Thyroid gland (tissue), 4 donors: ENCODE results near the gene C20orf144. TPM values are rescaled to one million over a fixed set of nuclear protein-coding genes. Genes with fewer than 3 reads are reported as not detected.

Source experiments
- DNase-seq, 2 donors: peaks; one replicate each; pipeline ENCODE4 v3.0.0-alpha.2; 2019
- H3K27ac ChIP-seq, 3 donors: fragments of 200-600 bp; sonication (generic); 1 replicate in 2 of 3; 2 replicates in 1 of 3; pipeline ENCODE4 v1.5.1; 2016 to 2019; ENCODE audit warnings: mild to moderate bottlenecking in 1 of 3, moderate library complexity in 1 of 3
- H3K27me3 ChIP-seq: fragments of 200-600 bp; sonication (generic); one replicate; pipeline ENCODE4 v1.5.1; 2019
- H3K36me3 ChIP-seq, 2 donors: fragments of 200-600 bp; sonication (generic); one replicate each; pipeline ENCODE4 v1.5.1; 2016 to 2019
- H3K4me1 ChIP-seq, 2 donors: fragments of 200-600 bp; sonication (generic); one replicate each; pipeline ENCODE4 v1.5.1; 2017 to 2019
- H3K4me3 ChIP-seq, 3 donors: fragments of 200-600 bp; sonication (generic); replicated peaks in 1 of 3; 1 replicate in 2 of 3; 2 replicates in 1 of 3; pipeline ENCODE4 v1.5.1; 2016; ENCODE audit warnings: mild to moderate bottlenecking in 1 of 3
- H3K9me3 ChIP-seq: fragments of 200-600 bp; sonication (generic); one replicate; pipeline ENCODE4 v1.5.1; 2017
- POLR2A ChIP-seq, 2 donors: fragments of 450-650 bp; IDR thresholded peaks; one replicate each; pipeline ENCODE4 v1.6.1; 2017; ENCODE audit warnings: antibody characterized with exemption in 2 of 2, mild to moderate bottlenecking in 2 of 2, moderate library complexity in 1 of 2
- WGBS, 2 donors: methylation state at CpG; one replicate each; pipeline ENCODE4 v1.1.5; 2017; 5-methylcytosine and 5-hydroxymethylcytosine counted together
- intact Hi-C: fragments of 100-400 bp; cut with DNase I; formaldehyde crosslinking; loops from one replicate; pipeline ENCODE4 v1.15.1; 2023
- total RNA-seq, 4 donors: library from RNA; depleted of rRNA; stranded (reverse); fragments of >200 nt; gene quantifications; one replicate each; pipeline ENCODE4 v1.2.3, GENCODE V29; 2016
- TF ChIP-seq, protein P1 (sequence below), 6 experiments: fragments of 200-600 bp in 3 of 6; fragments of 450-650 bp in 3 of 6; sonication (generic) in 3 of 6; IDR thresholded peaks; one replicate each; pipeline ENCODE4 v1.5.1; 2016 to 2019; ENCODE audit warnings: antibody characterized with exemption in 6 of 6, mild to moderate bottlenecking in 2 of 6, inconsistent platforms in 1 of 6, moderate library complexity in 1 of 6

C20orf144 gene
- total RNA-seq, 4 donors from 2014 or later: 0.13 TPM; not detected in 3

GRCh38 chr20:33649201-33649681, 12.9 kb upstream of the C20orf144 start:
- Histone ChIP-seq H3K36me3 (peaks cover 14% of the 10 kb centered on the region in 2 donors), H3K27me3 (no peaks in the 10 kb centered on the region), H3K4me1 (peaks cover 15 to 35% of the 10 kb centered on the region in 2 donors), H3K27ac (peak overlapping the region in 2 of 3 donors; percentile 5 to 59), H3K9me3 (no peaks in the 10 kb centered on the region), H3K4me3 (no peak overlapping the region)
- TF ChIP-seq POLR2A (IDR thresholded peaks at IDR 0.05): no peak
- TF ChIP-seq, protein P1, sequence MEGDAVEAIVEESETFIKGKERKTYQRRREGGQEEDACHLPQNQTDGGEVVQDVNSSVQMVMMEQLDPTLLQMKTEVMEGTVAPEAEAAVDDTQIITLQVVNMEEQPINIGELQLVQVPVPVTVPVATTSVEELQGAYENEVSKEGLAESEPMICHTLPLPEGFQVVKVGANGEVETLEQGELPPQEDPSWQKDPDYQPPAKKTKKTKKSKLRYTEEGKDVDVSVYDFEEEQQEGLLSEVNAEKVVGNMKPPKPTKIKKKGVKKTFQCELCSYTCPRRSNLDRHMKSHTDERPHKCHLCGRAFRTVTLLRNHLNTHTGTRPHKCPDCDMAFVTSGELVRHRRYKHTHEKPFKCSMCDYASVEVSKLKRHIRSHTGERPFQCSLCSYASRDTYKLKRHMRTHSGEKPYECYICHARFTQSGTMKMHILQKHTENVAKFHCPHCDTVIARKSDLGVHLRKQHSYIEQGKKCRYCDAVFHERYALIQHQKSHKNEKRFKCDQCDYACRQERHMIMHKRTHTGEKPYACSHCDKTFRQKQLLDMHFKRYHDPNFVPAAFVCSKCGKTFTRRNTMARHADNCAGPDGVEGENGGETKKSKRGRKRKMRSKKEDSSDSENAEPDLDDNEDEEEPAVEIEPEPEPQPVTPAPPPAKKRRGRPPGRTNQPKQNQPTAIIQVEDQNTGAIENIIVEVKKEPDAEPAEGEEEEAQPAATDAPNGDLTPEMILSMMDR (IDR thresholded peaks at IDR 0.05): no peak
- 37 to 53% methylated on average over 16 to 18 of the region's 19 CpGs for WGBS, 2 donors
- intact Hi-C loops: no loop called here
- DNase-seq: peak; percentile 91 to 92

GRCh38 chr20:33650111-33650752, 11.9 kb upstream of the C20orf144 start:
- Histone ChIP-seq H3K4me3 (no peak overlapping the region), H3K27me3 (no peaks in the 10 kb centered on the region), H3K27ac (no peak overlapping the region), H3K36me3 (peaks cover 4% of the 10 kb centered on the region in 2 donors), H3K9me3 (no peaks in the 10 kb centered on the region), H3K4me1 (peaks cover 15 to 35% of the 10 kb centered on the region in 2 donors)
- TF ChIP-seq, protein P1 (IDR thresholded peaks at IDR 0.05): no peak
- no peak for TF ChIP-seq POLR2A (IDR thresholded peaks at IDR 0.05)
- DNase-seq: no peak
- WGBS, 2 donors: 85% methylated on average over 11 of the region's 11 CpGs
- intact Hi-C loops: loop anchor here (5.0 kb wide), 1 partner anchor 198 kb away; no protein-coding TSS in a partner anchor

DNA sequence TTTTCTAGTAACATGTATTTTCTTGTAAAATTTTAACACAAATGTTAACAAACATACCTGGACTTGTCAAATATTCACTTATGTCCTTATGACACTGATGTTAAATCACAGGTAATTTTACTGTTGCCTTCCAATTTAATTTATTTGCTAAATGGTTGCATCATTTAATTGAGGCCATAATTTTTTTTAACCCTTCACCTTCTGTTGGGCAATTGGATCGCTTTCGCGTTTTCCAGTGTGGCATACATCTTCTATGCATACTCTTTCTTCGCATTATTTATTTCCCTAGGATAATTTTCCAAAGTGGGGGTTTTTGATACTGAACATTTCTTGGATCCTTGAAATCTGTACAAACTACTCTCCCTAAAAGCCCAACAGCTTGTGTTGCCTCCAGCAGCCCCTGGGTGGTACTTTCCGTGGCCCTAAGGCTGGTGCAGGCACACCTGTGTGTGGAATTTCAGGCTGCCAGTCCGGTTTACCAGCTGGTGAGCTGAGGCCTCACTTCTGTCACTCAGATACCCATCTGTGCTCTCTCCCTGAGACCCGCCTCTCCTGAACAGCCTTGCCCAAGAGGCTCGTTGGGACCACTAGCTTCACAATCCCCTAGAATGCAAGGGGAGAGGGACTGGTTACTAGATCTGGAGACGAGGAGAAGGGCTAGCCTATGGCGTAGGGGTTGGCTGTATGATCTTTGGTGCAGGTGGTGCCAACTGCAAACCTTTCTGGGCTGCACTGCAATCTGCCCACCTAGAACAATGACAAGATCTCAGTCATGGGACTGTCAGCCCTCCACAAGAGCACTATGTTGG, 11.2 kb upstream of the C20orf144 start:
- Histone ChIP-seq H3K9me3 (no peaks in the 10 kb centered on the region), H3K4me1 (peaks cover 15 to 35% of the 10 kb centered on the region in 2 donors), H3K27ac (no peak overlapping the region), H3K4me3 (no peak overlapping the region), H3K36me3 (no peaks in the 10 kb centered on the region), H3K27me3 (no peaks in the 10 kb centered on the region)
- no peak for TF ChIP-seq POLR2A (IDR thresholded peaks at IDR 0.05)
- TF ChIP-seq, protein P1 (IDR thresholded peaks at IDR 0.05): no peak
- peak in 1 of 2 donors; percentile 36 for DNase-seq
- intact Hi-C loops: loop anchor here (5.0 kb wide), 1 partner anchor 199 kb away; no protein-coding TSS in a partner anchor
- WGBS, 2 donors: 70 to 76% methylated on average over 10 of the region's 10 CpGs

GRCh38 chr20:33651562-33652048, 10.5 kb upstream of the C20orf144 start:
- intact Hi-C loops: loop anchor here (5.0 kb wide), 1 partner anchor 199 kb away; no protein-coding TSS in a partner anchor
- no peak for DNase-seq
- 80 to 84% methylated on average over 13 of the region's 13 CpGs for WGBS, 2 donors

More at GRCh38 chr20:33651562-33652048, 10.5 kb upstream of the C20orf144 start:
- H3K36me3 ChIP-seq: no peaks in the 10 kb centered on the region
- peaks cover 15 to 35% of the 10 kb centered on the region in 2 donors for H3K4me1 ChIP-seq
- no peaks in the 10 kb centered on the region for H3K9me3 ChIP-seq
- no peak overlapping the region for H3K4me3 ChIP-seq
- TF ChIP-seq, protein P1 (IDR thresholded peaks at IDR 0.05): no peak
- no peak for TF ChIP-seq POLR2A (IDR thresholded peaks at IDR 0.05)
- no peaks in the 10 kb centered on the region for H3K27me3 ChIP-seq
- H3K27ac ChIP-seq: no peak overlapping the region
